Astrocyte (in vitro differentiated cells and primary cell): ENCODE data around the gene TP73. TPM values are rescaled to one million over a fixed set of nuclear protein-coding genes. Genes with fewer than 3 reads are reported as not detected.

Source experiments
- DNase-seq: peaks from one replicate; pipeline ENCODE4 v3.0.0-alpha.2; 2010; ENCODE audit warnings: low read depth
- FAIRE-seq: peaks from 2 replicates; lab custom pipeline; 2011; peaks lifted over from hg19 to GRCh38; lab: Jason Lieb, UNC
- H2AFZ ChIP-seq: 2 replicates; pipeline ENCODE4 v1.6.0; 2012; ENCODE audit warnings: low read depth, low read length, inconsistent platforms
- H3K27ac ChIP-seq: 2 replicates; pipeline ENCODE4 v1.5.1; 2011; ENCODE audit warnings: low read depth, low read length, inconsistent platforms
- H3K27me3 ChIP-seq: 2 replicates; pipeline ENCODE4 v1.6.0; 2011; ENCODE audit warnings: low read length, inconsistent platforms; ENCODE audit not compliant: insufficient read depth
- H3K36me3 ChIP-seq: 2 replicates; pipeline ENCODE4 v1.5.1; 2011; ENCODE audit warnings: low read length, inconsistent platforms; ENCODE audit not compliant: insufficient read depth
- H3K4me1 ChIP-seq: 2 replicates; pipeline ENCODE4 v1.5.1; 2011; ENCODE audit warnings: low read length, inconsistent platforms; ENCODE audit not compliant: insufficient read depth
- H3K4me2 ChIP-seq: 2 replicates; pipeline ENCODE4 v1.6.0; 2012; ENCODE audit warnings: low read length, inconsistent platforms
- H3K4me3 ChIP-seq: 2 replicates; pipeline ENCODE4 v1.5.1; 2011; ENCODE audit warnings: low read depth, mild to moderate bottlenecking, low read length, inconsistent platforms; ENCODE audit not compliant: insufficient read depth
- H3K79me2 ChIP-seq: 2 replicates; pipeline ENCODE4 v1.6.0; 2012; ENCODE audit warnings: mild to moderate bottlenecking, low read length, inconsistent platforms; ENCODE audit not compliant: insufficient read depth
- H3K9ac ChIP-seq: 2 replicates; pipeline ENCODE4 v1.6.0; 2012; ENCODE audit warnings: mild to moderate bottlenecking, low read length, inconsistent platforms
- H3K9me3 ChIP-seq: 2 replicates; pipeline ENCODE4 v1.5.1; 2012; ENCODE audit warnings: low read depth, mild to moderate bottlenecking, low read length, inconsistent platforms; ENCODE audit not compliant: insufficient read depth
- H4K20me1 ChIP-seq: 2 replicates; pipeline ENCODE4 v1.6.0; 2012; ENCODE audit warnings: low read length, inconsistent platforms; ENCODE audit not compliant: insufficient read depth
- H3K27ac Mint-ChIP-seq: one replicate; pipeline ENCODE4 v1.8.0; 2021; ENCODE audit warnings: mild to moderate bottlenecking, mixed read lengths; ENCODE audit not compliant: unreplicated experiment
- H3K27me3 Mint-ChIP-seq: one replicate; pipeline ENCODE4 v1.8.0; 2021; ENCODE audit warnings: low read depth, mixed read lengths; ENCODE audit not compliant: unreplicated experiment
- H3K36me3 Mint-ChIP-seq: one replicate; pipeline ENCODE4 v1.8.0; 2021; ENCODE audit warnings: low read depth, mixed read lengths; ENCODE audit not compliant: unreplicated experiment
- H3K4me1 Mint-ChIP-seq: one replicate; pipeline ENCODE4 v1.8.0; 2021; ENCODE audit warnings: low read depth, mixed read lengths; ENCODE audit not compliant: unreplicated experiment
- H3K4me3 Mint-ChIP-seq: one replicate; pipeline ENCODE4 v1.8.0; 2021; ENCODE audit warnings: mild to moderate bottlenecking, moderate library complexity, mixed read lengths; ENCODE audit not compliant: unreplicated experiment
- H3K9me3 Mint-ChIP-seq: one replicate; pipeline ENCODE4 v1.8.0; 2021; ENCODE audit warnings: mild to moderate bottlenecking, mixed read lengths; ENCODE audit not compliant: unreplicated experiment
- EZH2 ChIP-seq: IDR thresholded peaks from 2 replicates; pipeline ENCODE4 v1.6.1; 2012; ENCODE audit warnings: mild to moderate bottlenecking, low read length, inconsistent platforms; ENCODE audit not compliant: insufficient read depth
- total RNA-seq: library from RNA; stranded (reverse); gene quantifications from 2 replicates; pipeline ENCODE4 v1.2.1, GENCODE V29; 2021
- TF ChIP-seq, protein P1 (sequence below): IDR thresholded peaks from 2 replicates; pipeline ENCODE4 v1.5.1; 2011; ENCODE audit warnings: low read depth, mild to moderate bottlenecking, inconsistent platforms, low read length, moderate library complexity; ENCODE audit not compliant: insufficient read depth

Gene TP73
- total RNA-seq, 1 donor from 2014 or later = 0.18 TPM

DNA sequence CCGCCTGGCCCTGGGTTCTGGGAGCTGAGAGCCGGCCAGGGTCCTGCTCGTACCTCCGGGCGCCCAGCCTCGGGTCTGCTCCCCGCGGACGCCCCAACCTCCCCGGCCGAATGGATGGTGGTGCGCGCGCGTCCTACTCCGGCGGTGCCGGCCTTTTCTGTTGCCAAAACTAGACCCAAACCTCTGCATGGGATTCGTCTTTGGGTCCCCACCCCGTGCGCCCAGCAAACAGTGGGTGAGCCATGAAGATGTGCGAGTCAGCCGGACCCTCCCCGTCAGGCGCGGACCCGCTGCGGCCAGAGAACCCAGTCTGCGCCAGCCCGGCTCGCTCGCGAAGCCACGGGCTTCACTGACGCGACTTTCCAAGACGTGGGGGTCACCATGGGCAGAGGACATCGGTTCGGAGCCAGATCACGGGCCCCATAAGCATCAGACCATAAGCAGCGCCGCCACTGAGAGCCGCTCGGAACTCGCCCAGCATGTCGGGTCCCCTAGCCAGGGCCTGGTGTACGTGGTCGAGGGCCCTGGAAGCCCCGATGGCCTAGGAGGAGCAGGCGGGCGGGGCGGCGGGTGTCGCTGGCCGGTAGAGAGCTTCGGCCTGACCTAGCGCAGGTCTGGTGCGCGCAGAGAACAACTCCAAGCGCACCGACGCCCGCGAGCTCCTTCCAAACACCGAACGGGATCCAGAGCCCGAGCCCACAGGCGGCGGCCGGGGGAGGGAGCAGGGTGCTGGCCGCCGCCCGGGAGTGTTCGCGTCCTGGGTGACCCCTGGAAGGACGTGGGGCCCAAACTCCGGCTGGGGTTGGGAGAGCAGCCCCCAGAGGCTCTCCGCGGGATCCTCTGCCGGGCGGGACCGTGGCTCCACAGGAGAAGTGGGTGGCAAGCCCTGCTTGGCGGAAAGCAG, 1.0 kb upstream of the TP73 start:
- FAIRE-seq = no peak
- Histone ChIP-seq H2AFZ (no peak overlapping the region), H3K27me3 (peaks cover 44% of the 10 kb centered on the region), H3K27ac (no peak overlapping the region), H3K79me2 (peaks cover 7% of the 10 kb centered on the region), H3K9me3 (no peaks in the 10 kb centered on the region), H4K20me1 (no peaks in the 10 kb centered on the region), H3K36me3 (peaks cover 6% of the 10 kb centered on the region), H3K4me3 (no peak overlapping the region), H3K9ac (no peak overlapping the region), H3K4me1 (peaks cover 6% of the 10 kb centered on the region), H3K4me2 (no peak overlapping the region)
- Mint-ChIP-seq H3K4me1 (no peaks in the 10 kb centered on the region), H3K4me3 (no peak overlapping the region), H3K27ac (no peak overlapping the region), H3K27me3 (peaks cover 41% of the 10 kb centered on the region), H3K36me3 (peaks cover 3% of the 10 kb centered on the region), H3K9me3 (no peaks in the 10 kb centered on the region)
- TF ChIP-seq, protein P1, sequence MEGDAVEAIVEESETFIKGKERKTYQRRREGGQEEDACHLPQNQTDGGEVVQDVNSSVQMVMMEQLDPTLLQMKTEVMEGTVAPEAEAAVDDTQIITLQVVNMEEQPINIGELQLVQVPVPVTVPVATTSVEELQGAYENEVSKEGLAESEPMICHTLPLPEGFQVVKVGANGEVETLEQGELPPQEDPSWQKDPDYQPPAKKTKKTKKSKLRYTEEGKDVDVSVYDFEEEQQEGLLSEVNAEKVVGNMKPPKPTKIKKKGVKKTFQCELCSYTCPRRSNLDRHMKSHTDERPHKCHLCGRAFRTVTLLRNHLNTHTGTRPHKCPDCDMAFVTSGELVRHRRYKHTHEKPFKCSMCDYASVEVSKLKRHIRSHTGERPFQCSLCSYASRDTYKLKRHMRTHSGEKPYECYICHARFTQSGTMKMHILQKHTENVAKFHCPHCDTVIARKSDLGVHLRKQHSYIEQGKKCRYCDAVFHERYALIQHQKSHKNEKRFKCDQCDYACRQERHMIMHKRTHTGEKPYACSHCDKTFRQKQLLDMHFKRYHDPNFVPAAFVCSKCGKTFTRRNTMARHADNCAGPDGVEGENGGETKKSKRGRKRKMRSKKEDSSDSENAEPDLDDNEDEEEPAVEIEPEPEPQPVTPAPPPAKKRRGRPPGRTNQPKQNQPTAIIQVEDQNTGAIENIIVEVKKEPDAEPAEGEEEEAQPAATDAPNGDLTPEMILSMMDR = no peak
- TF ChIP-seq EZH2 = peak; percentile 100
- DNase-seq = no peak

DNA sequence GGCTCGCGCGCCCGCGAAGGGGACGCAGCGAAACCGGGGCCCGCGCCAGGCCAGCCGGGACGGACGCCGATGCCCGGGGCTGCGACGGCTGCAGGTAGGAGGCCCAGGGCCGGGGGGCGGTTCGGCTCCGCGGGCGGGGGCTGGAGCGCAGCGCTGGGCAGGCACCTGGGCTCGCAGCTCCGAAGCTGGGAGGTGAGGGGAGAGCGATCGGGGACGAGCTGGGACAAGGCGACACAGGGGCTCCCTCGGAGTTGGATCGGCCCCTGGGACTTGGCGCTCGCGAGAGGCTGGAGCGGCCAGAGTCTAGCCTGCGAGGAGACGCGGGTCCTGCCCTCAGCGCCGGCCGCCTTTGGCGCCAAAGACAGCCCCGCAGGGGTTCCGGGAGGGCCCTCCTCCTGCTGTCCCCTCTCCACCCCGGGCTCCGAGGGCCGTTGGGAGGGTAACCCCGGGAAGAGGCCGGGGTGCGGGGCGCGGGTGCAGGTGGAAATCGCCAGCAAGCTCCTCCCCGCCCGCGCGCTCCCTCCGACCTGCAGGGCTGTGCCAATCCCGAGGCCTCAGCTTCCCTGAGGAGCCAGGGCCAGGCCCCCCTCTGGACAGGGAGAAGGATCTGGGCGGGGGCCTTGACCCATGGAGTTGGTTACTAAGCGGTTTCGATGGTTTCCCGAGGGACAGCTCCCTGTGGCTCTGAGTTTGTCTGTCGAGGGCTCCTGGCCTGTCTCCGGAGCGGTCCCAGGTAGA, 401 bp downstream of the TP73 start:
- H3K4me1 ChIP-seq = peaks cover 6% of the 10 kb centered on the region
- H3K4me3 Mint-ChIP-seq = no peak overlapping the region
- FAIRE-seq = no peak
- peaks cover 52% of the 10 kb centered on the region for H3K27me3 Mint-ChIP-seq
- H3K36me3 Mint-ChIP-seq = no peaks in the 10 kb centered on the region
- DNase-seq = no peak
- no peaks in the 10 kb centered on the region for H3K4me1 Mint-ChIP-seq
- H3K79me2 ChIP-seq = peaks cover 7% of the 10 kb centered on the region
- H3K9me3 ChIP-seq = no peaks in the 10 kb centered on the region
- no peak overlapping the region for H3K27ac ChIP-seq
- peak overlapping the region; percentile 15 for H3K4me2 ChIP-seq
- no peak overlapping the region for H3K4me3 ChIP-seq
- H4K20me1 ChIP-seq = no peaks in the 10 kb centered on the region
- no peaks in the 10 kb centered on the region for H3K9me3 Mint-ChIP-seq
- H3K36me3 ChIP-seq = no peaks in the 10 kb centered on the region
- H3K27ac Mint-ChIP-seq = no peak overlapping the region
- no peak overlapping the region for H3K9ac ChIP-seq
- TF ChIP-seq, protein P1 = no peak
- TF ChIP-seq EZH2 = peak; percentile 14
- no peak overlapping the region for H2AFZ ChIP-seq
- peaks cover 56% of the 10 kb centered on the region for H3K27me3 ChIP-seq

DNA sequence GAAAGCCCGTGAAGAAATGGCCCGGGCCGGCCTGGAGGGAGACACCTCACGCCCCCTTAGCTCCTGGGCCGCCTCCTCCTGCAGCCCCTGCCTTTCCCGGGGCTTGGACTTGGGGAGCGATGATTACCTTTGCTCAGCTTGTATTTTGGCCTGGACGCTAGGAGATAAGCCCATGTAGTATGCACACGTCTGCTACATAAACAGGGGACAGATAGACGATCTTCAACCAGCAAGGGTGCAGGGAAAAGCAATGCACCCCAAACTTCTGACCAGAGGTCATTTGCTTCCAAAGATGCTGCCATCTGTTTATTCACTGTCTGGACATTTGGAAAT, 936 bp downstream of the TP73 start:
- Histone ChIP-seq H3K27me3 (peaks cover 61% of the 10 kb centered on the region), H3K27ac (no peak overlapping the region), H3K4me1 (peaks cover 6% of the 10 kb centered on the region), H2AFZ (no peak overlapping the region), H3K36me3 (no peaks in the 10 kb centered on the region), H3K4me3 (no peak overlapping the region), H4K20me1 (no peaks in the 10 kb centered on the region), H3K9ac (no peak overlapping the region), H3K4me2 (no peak overlapping the region), H3K79me2 (peaks cover 7% of the 10 kb centered on the region), H3K9me3 (no peaks in the 10 kb centered on the region)
- peaks cover 56% of the 10 kb centered on the region for H3K27me3 Mint-ChIP-seq
- no peaks in the 10 kb centered on the region for H3K9me3 Mint-ChIP-seq
- no peak overlapping the region for H3K27ac Mint-ChIP-seq
- DNase-seq (no peak), FAIRE-seq (no peak)
- H3K4me1 Mint-ChIP-seq = no peaks in the 10 kb centered on the region
- no peak overlapping the region for H3K4me3 Mint-ChIP-seq
- TF ChIP-seq, protein P1 = no peak
- H3K36me3 Mint-ChIP-seq = no peaks in the 10 kb centered on the region
